ENCODE results near the gene HYCC1.
"Not testable (repeated sequence)": the region's sequence is repeated elsewhere in the genome, so short reads cannot be mapped to it uniquely, and the experiment has no call there.

Gene HYCC1

DNA sequence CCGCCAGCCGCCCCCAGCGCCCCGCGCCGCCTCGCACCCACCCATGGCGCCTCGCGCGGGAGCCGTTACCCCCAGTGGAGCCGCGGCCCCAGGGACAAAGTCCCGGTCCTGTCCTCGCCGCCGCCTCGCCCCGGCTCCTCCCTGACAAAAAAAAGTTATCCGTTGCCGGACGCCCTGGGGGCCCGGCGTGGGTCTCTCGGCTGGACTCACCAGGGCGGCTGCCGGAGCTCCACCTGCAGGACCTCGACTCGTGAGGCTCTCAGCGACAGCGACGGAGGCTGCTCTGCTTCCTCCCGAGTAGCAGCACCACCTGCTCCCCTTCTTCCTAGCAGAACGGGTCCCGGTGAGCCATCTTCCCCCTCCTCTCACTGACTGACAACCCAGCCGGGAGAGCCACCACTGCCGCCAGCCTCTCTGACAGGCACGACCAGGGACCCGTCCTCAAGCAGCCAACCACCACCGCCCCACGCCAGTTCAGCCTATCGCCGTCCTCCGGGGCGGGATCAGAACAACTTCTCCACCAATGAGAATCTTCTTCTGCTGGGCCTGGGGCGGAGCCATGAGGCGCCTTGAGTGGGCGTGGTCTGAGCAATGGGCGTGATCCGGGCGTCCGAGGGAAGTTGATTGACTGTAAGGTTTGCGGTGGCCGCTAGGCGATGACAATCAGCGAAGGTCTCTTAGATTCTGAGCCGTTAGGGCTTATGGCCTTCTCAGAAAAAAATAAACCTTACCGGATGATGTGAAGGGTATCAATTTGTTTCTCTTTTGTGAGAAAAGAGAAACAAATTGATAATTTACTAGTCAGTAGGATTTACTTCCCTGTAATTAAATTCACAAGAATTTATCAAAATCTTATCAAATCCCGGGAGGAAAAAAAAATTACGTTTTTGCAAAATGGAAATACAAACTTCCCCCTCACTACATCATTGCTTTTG is at the start of gene HYCC1:
Gene HYCC1, minus strand, starts transcription at position 416 of the 935 bp plus-strand sequence. CDS start 23,019 bp downstream, outside the sequence.
- peak; percentile 95 for DNase-seq (ENCODE audit: low spot score)

DNA sequence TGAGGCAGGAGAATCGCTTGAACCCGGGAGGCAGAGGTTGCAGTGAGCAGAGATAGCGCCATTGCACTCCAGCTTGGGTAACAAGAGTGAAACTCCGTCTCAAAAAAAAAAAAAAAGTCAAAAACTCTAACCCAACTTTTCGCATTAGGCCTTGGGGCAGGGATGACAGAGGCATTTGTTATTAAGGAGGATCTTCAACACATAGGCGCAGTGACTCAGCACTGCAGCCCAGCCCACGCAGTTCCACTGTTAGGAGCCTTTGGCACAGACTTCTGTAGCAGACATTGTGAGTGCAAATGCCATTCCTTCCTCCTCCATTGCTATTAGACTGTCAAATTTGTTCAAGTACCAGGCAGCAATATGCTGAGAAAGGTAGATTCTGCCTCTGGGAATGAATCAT is 48.5 kb upstream of the HYCC1 start:
- DNase-seq (ENCODE audit: low spot score), result peak; percentile 11

DNA sequence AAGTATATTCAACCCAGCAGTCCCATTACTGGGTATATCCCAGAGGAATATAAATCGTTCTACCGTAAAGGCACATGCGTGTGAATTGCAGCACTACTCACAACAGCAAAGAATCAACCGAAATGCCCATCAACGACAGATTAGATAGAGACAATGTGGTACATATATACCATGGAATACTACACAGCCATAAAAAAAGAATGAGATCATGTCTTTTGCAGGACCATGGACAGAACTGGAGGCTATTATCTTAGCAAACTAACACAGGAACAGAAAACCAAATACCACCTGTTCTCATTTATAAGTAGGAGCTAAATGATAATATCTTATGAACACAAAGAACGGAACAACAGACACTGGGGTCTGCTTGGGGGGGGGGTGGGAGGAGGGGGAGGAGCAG is 47.4 kb upstream of the HYCC1 start:
- DNase-seq (ENCODE audit: low spot score), result no peak

DNA sequence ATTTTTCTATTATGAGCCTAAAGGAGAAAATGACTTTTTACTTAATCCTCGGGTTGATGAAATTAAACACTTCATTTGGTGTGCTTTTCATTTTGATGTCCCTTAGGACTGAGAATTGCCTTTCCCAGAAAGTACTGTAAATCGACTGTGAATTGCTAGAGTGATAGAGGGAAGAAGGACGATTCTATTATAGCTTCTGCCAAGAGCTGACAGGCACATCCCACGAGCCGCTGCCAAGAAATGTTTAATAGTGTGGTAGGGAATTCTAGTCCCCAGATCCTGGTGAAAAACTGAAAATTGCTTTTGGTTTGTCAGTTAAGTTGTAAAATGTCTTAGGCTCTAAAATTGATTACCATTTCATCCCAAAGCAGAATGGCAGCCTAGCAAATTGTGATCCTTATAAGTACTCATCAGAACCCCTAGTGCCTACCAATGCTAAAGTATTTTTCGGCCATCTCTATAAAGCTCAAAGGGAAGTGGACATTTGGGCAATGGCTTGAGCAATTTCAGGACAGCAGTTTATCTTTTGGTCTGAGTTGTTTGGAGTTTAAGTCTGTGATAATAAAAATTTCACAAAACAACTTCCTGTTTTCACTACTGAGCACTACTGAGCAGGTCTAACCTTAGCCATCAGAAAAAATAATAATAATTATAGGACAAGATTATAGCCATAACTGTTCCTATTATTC is 44.6 kb upstream of the HYCC1 start:
- DNase-seq (ENCODE audit: low spot score), result no peak

DNA sequence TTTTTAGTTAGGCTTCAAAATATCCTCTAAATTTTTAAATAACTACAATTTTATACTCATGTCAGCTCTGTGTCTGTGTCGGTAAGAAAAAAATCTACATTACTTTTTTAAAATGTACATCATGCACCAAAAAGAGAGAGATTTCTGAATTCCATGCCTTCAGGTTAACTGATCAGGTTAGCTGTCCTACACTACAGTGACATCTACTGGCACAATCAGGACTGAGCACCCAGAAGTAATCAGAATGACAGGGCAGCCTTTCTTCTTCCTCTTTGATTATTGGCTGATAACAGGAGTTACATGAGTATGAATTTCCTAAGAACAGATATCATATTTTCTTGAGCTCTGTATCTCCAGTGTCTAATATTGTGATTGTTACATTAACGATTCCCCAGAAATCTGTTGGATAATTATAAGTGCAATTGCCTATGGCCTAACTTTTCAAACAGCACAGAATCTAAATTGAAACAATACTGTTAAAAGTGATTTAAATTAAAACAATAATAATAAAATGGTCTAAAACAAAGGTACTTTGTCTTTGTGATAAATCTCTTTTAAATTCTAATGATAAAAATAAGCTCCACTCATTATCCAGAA is 41.8 kb upstream of the HYCC1 start:
- DNase-seq (ENCODE audit: low spot score), result peak; percentile 45

DNA sequence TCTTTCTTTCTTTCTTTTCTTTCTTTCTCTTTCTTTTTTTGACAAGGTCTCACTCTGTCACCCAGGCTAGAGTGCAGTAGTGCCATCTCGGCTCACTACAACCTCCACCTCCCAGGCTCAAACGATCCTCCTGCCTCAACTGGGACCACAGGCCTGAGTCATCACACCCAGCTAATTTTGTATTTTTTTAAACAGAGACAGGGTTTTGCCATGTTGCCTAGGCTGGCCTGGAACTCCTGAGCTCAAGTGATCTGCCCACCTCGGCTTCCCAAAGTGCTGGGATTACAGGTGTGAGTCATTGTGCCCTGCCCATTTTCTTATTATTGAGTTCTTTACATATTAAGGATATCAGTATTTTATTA is 37.2 kb upstream of the HYCC1 start:
- DNase-seq (ENCODE audit: low spot score), result not testable (repeated sequence)

DNA sequence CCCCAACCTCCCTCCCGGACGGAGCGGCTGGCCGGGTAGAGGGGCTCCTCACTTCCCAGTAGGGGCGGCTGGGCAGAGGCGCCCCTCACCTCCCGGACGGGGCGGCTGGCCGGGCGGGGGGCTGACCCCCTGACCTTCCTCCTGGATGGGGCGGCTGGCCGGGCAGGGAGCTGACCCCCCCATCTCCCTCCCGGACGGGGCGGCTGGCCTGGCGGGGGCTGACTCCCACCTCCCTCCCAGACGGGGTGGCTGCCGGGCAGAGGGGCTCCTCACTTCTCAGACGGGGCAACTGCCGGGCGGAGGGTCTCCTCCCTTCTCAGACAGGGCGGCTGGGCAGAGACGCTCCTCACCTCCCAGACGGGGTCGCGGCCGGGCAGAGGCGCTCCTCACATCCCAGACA is 32.4 kb upstream of the HYCC1 start:
- not testable (repeated sequence) for DNase-seq (ENCODE audit: low spot score)

DNA sequence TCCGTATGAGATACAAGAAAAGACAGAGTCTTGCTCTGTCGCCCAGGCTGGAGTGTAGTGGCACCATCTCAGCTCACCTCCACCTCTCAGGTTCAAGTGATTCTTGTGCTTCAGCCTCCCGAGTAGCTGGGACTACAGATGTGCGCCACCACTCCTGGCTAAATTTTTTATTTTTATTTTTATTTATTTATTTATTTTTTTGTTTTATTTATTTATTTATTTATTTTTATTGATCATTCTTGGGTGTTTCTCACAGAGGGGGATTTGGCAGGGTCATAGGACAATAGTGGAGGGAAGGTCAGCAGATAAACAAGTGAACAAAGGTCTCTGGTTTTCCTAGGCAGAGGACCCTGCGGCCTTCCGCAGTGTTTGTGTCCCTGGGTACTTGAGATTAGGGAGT is 31.2 kb upstream of the HYCC1 start:
- DNase-seq (ENCODE audit: low spot score), result not testable (repeated sequence)

DNA sequence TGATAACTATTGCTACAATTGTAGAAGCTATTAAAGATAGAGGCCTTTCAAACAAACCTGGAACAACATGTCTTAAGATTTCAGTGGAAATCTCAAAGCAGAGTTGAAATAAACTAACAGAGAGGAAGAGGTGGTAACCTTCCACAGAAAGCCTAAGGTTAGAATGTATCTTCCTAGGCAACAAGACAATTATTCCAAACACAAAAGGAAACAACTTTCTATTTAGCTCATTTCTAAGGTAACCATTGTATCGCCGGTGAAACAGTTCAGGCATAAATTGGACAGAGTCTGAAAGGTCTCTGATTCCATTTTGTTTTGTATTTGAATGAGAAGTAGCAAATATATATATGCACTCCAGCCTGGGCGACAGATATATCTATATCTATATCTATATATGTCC is 30.7 kb upstream of the HYCC1 start:
- no peak for DNase-seq (ENCODE audit: low spot score)

DNA sequence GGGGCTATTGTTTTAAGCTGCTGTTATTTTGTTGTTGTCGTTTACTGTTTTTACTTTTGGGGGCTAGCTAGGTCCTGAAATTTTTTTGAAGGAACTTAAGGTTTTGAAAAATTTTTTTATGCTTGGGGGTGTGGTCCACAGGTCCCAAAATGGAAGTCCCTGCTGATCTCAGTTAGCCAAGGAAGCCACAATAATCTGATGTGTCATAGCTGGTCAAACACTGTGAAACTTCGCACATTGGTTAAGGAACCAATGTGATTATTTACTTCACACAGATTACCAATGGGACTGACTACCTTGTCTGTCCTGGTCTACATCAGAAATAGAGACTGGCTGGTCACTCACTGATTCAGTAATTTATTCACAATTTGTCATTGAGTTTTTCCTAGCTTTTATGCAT is 29.5 kb upstream of the HYCC1 start:
- DNase-seq (ENCODE audit: low spot score), result no peak

DNA sequence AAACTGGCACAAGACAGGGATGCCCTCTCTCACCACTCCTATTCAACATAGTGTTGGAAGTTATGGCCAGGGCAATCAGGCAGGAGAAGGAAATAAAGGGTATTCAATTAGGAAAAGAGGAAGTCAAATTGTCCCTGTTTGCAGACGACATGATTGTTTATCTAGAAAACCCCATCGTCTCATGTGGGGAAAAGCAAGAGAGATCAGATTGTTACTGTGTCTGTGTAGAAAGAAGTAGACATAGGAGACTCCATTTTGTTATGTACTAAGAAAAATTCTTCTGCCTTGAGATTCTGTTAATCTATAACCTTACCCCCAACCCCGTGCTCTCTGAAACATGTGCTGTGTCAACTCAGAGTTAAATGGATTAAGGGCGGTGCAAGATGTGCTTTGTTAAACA is 25.7 kb upstream of the HYCC1 start:
- not testable (repeated sequence) for DNase-seq (ENCODE audit: low spot score)

DNA sequence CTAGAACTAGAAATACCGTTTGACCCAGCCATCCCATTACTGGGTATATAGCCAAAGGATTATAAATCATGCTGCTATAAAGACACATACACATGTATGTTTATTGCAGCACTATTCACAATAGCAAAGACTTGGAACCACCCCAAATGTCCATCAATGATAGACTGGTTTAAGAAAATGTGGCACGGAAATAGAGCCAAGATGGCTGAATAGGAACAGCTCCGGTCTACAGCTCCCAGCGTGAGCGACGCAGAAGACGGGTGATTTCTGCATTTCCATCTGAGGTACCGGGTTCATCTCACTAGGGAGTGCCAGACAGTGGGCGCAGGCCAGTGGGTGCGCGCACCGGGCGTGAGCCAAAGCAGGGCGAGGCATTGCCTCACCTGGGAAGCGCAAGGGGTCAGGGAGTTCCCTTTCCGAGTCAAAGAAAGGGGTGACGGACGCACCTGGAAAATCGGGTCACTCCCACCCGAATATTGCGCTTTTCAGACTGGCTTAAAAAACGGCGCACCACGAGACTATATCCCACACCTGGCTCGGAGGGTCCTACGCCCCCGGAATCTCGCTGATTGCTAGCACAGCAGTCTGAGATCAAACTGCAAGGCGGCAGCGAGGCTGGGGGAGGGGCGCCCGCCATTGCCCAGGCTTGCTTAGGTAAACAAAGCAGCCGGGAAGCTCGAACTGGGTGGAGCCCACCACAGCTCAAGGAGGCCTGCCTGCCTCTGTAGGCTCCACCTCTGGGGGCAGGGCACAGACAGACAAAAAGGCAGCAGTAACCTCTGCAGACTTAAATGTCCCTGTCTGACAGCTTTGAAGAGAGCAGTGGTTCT is 21.8 kb upstream of the HYCC1 start:
- DNase-seq (ENCODE audit: low spot score), result not testable (repeated sequence)

DNA sequence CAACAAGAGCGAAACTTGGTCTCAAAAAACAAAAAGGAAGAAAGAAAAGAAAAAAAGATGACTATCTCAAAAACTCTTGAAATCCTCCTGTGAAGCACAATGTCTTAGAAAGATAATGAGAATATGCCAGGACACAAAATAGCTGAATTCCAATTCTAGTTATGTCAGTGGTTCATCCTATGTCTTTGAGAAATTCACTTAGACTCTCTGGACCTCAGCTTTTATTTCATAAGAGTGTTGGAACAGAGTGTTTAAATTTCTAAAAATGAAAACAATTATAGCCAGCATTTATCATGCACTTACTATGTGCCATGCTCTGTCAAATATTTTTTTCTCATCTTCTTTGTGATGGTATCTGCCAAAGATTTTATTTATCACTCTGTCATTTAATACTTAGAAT is 13.3 kb upstream of the HYCC1 start:
- no peak for DNase-seq (ENCODE audit: low spot score)

DNA sequence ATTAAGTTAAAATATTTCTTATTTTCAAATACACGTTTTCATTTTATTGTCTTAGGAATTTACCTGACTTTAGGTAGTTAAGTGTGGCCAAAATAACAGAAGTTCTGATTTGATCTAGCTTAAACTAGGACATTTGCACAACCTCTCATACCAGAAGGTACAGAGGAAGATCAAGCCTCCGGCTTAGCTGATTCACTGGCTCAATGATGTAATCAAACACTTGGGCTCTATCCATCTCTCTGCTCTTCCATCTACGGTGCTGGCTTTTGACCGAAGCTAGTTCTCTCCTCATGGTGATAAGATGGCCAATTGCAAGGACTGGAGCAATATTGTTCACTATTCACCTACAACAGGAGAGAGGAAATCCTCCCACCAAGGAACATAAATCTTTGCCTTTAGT is 12.2 kb upstream of the HYCC1 start:
- no peak for DNase-seq (ENCODE audit: low spot score)

DNA sequence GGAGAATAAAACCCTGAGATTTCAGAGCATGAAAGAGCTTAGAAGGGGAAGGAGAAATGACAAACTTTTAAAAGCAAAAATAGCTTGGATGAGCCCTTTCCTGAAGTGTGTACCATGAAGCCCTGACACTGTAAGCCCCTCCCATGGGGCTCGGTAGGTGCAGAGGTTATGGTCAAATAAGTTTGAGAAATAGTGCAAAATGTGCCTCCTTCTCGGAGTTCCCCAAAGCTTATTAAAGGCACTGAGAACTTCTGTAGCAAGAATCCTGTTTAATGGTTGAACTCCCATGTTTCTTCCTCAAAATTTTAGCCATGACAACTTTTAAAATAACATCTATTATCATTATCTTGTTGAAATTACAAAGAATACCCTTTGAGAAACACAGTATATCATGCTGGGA is 10.5 kb upstream of the HYCC1 start:
- DNase-seq (ENCODE audit: low spot score), result no peak

DNA sequence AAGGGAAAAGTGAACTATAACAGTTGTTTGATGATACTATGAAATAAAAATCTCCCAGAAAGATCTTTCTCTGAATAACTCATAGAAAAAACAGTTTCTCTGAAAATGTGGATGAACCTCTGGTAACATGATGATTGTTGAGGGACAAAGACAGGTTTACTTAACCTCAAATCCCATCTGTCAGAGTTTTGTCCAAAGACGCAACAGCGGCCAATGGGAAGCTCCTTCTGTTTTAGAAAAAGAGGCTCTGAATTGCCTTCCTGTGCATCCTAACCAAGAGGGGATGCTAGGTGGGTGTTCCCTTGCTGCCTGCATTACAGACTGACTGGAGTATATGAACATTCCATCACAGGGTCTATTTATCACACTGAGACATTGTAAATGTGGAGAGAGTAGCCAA is 8.9 kb upstream of the HYCC1 start:
- DNase-seq (ENCODE audit: low spot score), result no peak

DNA sequence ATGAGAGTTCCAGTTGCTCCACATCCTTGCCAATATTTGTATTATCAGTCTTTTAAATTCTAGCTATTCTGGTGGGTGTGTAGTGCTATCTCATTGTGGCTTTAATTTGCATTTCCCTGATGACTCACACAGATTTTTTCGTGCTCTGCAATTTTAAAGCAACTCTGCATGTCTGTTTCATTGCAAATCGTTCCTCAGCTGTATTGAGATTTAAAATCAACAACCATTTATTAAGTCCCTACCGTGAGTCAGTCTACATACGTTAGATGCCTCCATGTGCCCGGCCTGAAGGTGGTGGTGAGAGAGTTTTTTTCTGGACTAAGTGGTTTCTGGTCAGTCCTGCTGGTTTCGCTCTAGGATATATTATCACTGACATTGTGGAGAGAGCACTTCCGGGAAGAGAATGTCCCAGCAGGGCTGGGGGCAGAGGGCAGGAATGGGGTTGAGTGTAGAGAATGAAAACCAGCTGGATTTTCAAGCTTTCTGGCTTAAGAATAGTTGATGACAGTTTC is 8.4 kb upstream of the HYCC1 start:
- DNase-seq (ENCODE audit: low spot score), result peak; percentile 51

DNA sequence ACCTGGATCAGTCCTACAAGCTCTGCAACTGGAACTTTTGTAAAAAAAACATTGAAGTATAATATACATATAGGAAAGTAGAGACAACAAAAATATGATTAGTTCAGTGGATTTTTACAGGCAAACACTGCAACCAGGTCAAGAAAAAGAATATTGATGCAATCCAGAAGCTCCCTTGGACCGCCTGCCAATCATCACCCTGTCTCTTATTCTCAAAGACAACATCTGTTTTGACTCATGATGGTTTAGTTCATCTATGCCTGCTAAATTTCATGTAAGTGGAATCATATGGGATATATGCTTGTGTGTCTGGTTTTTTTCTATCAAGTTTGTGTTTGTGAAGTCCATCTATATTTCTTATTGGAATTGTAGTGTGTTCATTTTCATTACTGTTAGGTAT is 7.7 kb upstream of the HYCC1 start:
- DNase-seq (ENCODE audit: low spot score), result no peak

DNA sequence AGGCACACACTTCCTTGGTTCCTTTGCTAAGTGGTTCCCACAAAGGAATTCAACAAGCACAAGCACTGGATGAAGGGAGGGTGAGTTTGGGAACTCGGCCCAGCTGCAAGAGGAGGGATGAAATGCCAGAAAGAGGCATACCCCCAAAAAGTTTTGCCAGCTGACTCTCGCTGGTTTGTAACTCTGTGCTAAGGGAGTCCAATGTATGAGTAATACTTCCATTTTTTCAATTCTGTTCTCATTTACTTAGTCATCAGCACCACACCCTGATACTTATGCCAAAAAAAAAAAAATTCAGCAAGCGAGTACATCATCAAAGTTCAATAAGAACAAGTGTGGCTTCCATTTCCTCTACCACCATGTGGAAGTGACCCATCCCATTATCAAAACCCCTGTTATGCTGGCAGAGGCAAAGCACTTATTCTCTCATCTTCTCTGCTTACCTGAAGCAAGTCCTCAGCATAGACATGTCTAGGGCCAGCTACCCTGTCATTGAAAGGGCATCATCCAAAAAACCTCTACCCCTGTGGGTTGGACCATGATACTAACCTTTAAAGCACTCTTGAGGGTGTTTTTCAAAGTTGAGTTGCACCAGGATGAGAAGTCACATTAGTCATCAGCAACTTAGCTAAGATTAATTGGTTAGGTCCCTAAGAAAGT is 6.9 kb upstream of the HYCC1 start:
- peak; percentile 70 for DNase-seq (ENCODE audit: low spot score)

DNA sequence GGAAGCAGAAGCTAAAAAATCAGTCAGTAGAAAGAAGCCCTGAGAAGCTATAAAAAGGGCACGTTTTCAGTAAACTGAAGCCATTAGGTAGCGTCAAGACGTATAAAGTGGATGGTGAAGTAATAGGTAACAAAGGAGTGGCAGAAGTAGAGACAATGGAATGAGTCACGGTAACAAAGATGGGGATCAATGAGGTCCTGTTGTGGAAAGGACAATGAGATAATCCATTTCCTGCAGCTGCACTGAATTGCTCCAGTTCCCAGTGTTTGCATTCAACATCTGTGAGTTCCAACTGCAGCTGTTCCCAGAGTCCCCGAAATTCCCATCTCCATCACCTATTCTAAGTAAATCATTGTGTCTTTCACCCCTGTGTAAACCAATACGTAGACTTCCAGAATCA is 4.8 kb upstream of the HYCC1 start:
- DNase-seq (ENCODE audit: low spot score), result no peak

DNA sequence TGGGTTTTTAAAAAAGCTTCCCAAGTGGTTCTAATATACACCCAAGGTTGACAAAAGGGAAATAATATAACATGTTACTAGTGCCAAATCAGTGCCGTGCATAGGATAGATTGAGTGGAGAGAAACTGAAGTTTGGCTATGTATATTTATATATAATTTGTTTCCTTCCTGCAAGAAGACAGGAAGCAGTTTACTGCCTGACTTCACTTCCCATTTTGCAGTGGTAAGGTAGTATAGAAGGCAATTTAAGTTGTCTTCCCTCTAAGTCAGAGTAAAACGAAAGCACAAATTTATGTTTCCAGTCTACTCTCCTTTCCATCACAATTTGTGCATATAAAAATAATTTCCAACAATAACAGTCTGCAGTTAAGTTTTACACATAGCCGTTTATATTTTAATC is 3.4 kb upstream of the HYCC1 start:
- no peak for DNase-seq (ENCODE audit: low spot score)

Measured in hepatic stellate cell (primary cell).